SK-N-SH (cell line): ENCODE results near the gene PRELP. TPM values are rescaled to one million over a fixed set of nuclear protein-coding genes. Genes with fewer than 3 reads are reported as not detected.

Experiments
- CTCF ChIA-PET: fragments of 300-600, 350-600 bp; formaldehyde crosslinking; extraction: SDS; loops from one replicate; lab custom pipeline; 2021; lab: Yijun Ruan, JAX
- POLR2A ChIA-PET: fragments of 350-600 bp; sonication (Branson Sonifier 250); formaldehyde crosslinking; extraction: SDS; loops from one replicate; lab custom pipeline; 2020; ENCODE audit warnings: antibody characterized with exemption, inconsistent platforms; lab: Yijun Ruan, JAX
- DNase-seq: peaks from one replicate; pipeline ENCODE4 v3.0.0; 2012
- H2AFZ ChIP-seq: fragments of 200-600 bp; sonication (generic); 2 replicates; pipeline ENCODE4 v1.8.1; 2016; ENCODE audit warnings: antibody characterized with exemption, mild to moderate bottlenecking, low read depth
- H3F3A ChIP-seq: fragments of 200-600 bp; sonication (generic); replicated peaks from 2 replicates; pipeline ENCODE3; 2016; ENCODE audit warnings: antibody characterized with exemption, mild to moderate bottlenecking; ENCODE audit not compliant: insufficient read depth
- H3K27ac ChIP-seq, 2 experiments: fragments of 200-500 bp in 1 of 2; fragments of 200-600 bp in 1 of 2; sonication (Bioruptor generic) in 1 of 2; sonication (generic), shearing (Covaris generic) in 1 of 2; 2 replicates each; pipeline versions ENCODE4 v1.5.1 to v1.6.1; 2014 to 2016; ENCODE audit warnings: low read depth in 2 of 2, inconsistent platforms in 1 of 2, low read length in 1 of 2, mild to moderate bottlenecking in 1 of 2, mixed read lengths in 1 of 2
- H3K27me3 ChIP-seq: fragments of 200-600 bp; sonication (generic), shearing (Covaris generic); 2 replicates; pipeline ENCODE4 v1.6.1; 2016; ENCODE audit warnings: mixed run types; ENCODE audit not compliant: insufficient read depth
- H3K36me3 ChIP-seq, 2 experiments: fragments of 200-500 bp in 1 of 2; fragments of 200-600 bp in 1 of 2; sonication (Bioruptor generic) in 1 of 2; sonication (generic) in 1 of 2; replicated peaks in 1 of 2; 2 replicates each; pipeline versions ENCODE3 to v1.5.1; 2014 to 2016; ENCODE audit warnings: low read length in 1 of 2, mild to moderate bottlenecking in 1 of 2; ENCODE audit not compliant: insufficient read depth in 2 of 2, control insufficient read depth in 1 of 2
- H3K4me1 ChIP-seq, 2 experiments: fragments of 200-500 bp in 1 of 2; fragments of 200-600 bp in 1 of 2; sonication (Bioruptor generic) in 1 of 2; sonication (generic), shearing (Covaris generic) in 1 of 2; 2 replicates each; pipeline versions ENCODE4 v1.5.1 to v1.6.1; 2014 to 2016; ENCODE audit warnings: low read depth in 1 of 2, low read length in 1 of 2, mixed run types in 1 of 2; ENCODE audit not compliant: insufficient read depth in 2 of 2, control insufficient read depth in 1 of 2
- H3K4me2 ChIP-seq: fragments of 200-600 bp; sonication (generic), shearing (Covaris generic); 2 replicates; pipeline ENCODE4 v1.6.1; 2017; ENCODE audit warnings: mixed run types
- H3K4me3 ChIP-seq, 2 experiments: fragments of 200-500 bp in 1 of 2; fragments of 200-600 bp in 1 of 2; sonication (Bioruptor generic) in 1 of 2; sonication (generic), shearing (Covaris generic) in 1 of 2; 2 replicates each; pipeline versions ENCODE4 v1.5.1 to v1.8.1; 2014 to 2016; ENCODE audit warnings: low read depth in 2 of 2, inconsistent platforms in 1 of 2, low read length in 1 of 2, mild to moderate bottlenecking in 1 of 2, mixed read lengths in 1 of 2, moderate library complexity in 1 of 2
- H3K79me2 ChIP-seq: fragments of 200-600 bp; sonication (generic); 2 replicates; pipeline ENCODE4 v1.8.1; 2017; ENCODE audit warnings: mild to moderate bottlenecking; ENCODE audit not compliant: insufficient read depth
- H3K9ac ChIP-seq: fragments of 200-600 bp; sonication (generic); 2 replicates; pipeline ENCODE4 v1.6.1; 2017; ENCODE audit warnings: mixed run types
- H3K9me2 ChIP-seq: fragments of 200-600 bp; sonication (generic); 2 replicates; pipeline ENCODE4 v1.6.1; 2017; ENCODE audit warnings: mixed run types
- H3K9me3 ChIP-seq: fragments of 200-600 bp; sonication (generic); 2 replicates; pipeline ENCODE4 v1.6.1; 2017; ENCODE audit warnings: mixed run types, mild to moderate bottlenecking, moderate library complexity
- H4K20me1 ChIP-seq: fragments of 200-600 bp; sonication (generic); 2 replicates; pipeline ENCODE4 v1.6.1; 2017; ENCODE audit warnings: mild to moderate bottlenecking, mixed run types; ENCODE audit not compliant: insufficient read depth
- CHD2 ChIP-seq: fragments of 150-350 bp; IDR thresholded peaks from 2 replicates; pipeline ENCODE4 v1.6.1; 2018; ENCODE audit warnings: low read length; ENCODE audit not compliant: partially characterized antibody
- CTCF ChIP-seq: fragments of 200-600 bp; sonication (generic); IDR thresholded peaks from 2 replicates; pipeline ENCODE4 v1.6.1; 2017; ENCODE audit warnings: antibody characterized with exemption, mild to moderate bottlenecking, moderate library complexity
- EP300 ChIP-seq, 2 experiments: IDR thresholded peaks; 2 replicates each; pipeline versions ENCODE4 v1.4.0 to v1.6.1; 2012; ENCODE audit warnings: borderline replicate concordance in 1 of 2, low read depth in 1 of 2, low read length in 1 of 2
- EZH2phosphoT487 ChIP-seq: fragments of 200-600 bp; sonication (generic); IDR thresholded peaks from 2 replicates; pipeline ENCODE4 v1.6.1; 2017; ENCODE audit warnings: low read depth, mixed run types, mild to moderate bottlenecking, antibody characterized with exemption, moderate library complexity, borderline replicate concordance
- FOSL2 ChIP-seq: IDR thresholded peaks from 2 replicates; pipeline ENCODE4 v1.4.0; 2012; ENCODE audit warnings: low read depth, mild to moderate bottlenecking, moderate library complexity, borderline replicate concordance
- FOXJ3 ChIP-seq: sonication (generic); formaldehyde crosslinking; IDR thresholded peaks from 2 replicates; pipeline ENCODE4 v1.5.1; 2020; ENCODE audit warnings: mild to moderate bottlenecking, missing genetic modification reagents
- FOXM1 ChIP-seq: IDR thresholded peaks from 2 replicates; pipeline ENCODE4 v1.4.0; 2012; ENCODE audit warnings: low read depth, mild to moderate bottlenecking
- GATA2 ChIP-seq: sonication (generic); formaldehyde crosslinking; IDR thresholded peaks from 2 replicates; pipeline ENCODE4 v1.5.0; 2020; ENCODE audit warnings: mild to moderate bottlenecking, missing genetic modification reagents
- JUND ChIP-seq: IDR thresholded peaks from 2 replicates; pipeline ENCODE4 v1.4.0; 2012
- MEF2A ChIP-seq: IDR thresholded peaks from 2 replicates; pipeline ENCODE4 v1.4.0; 2012; ENCODE audit warnings: low read depth, borderline replicate concordance
- MXI1 ChIP-seq: IDR thresholded peaks from 2 replicates; pipeline ENCODE4 v1.6.1; 2012; ENCODE audit warnings: mild to moderate bottlenecking, low read depth, low read length, improper control_type of control experiment
- NFIC ChIP-seq: IDR thresholded peaks from 2 replicates; pipeline ENCODE4 v1.4.0; 2012; ENCODE audit warnings: borderline replicate concordance
- POLR2AphosphoS5 ChIP-seq: IDR thresholded peaks from 2 replicates; pipeline ENCODE4 v1.6.1; 2012; ENCODE audit warnings: low read depth, low read length
- RAD21 ChIP-seq: IDR thresholded peaks from 2 replicates; pipeline ENCODE4 v1.6.1; 2012; ENCODE audit warnings: mild to moderate bottlenecking, low read length
- RFX5 ChIP-seq: IDR thresholded peaks from 2 replicates; pipeline ENCODE4 v1.6.1; 2012; ENCODE audit warnings: mild to moderate bottlenecking, improper control_type of control experiment, low read length
- SIN3A ChIP-seq: IDR thresholded peaks from 2 replicates; pipeline ENCODE4 v1.6.1; 2012; ENCODE audit warnings: low read depth, mild to moderate bottlenecking, low read length, moderate library complexity, borderline replicate concordance
- TCF12 ChIP-seq: IDR thresholded peaks from 2 replicates; pipeline ENCODE4 v1.4.0; 2012
- USF1 ChIP-seq: IDR thresholded peaks from 2 replicates; pipeline ENCODE4 v1.4.0; 2012; ENCODE audit warnings: low read depth, borderline replicate concordance
- USF2 ChIP-seq: fragments of 150-350 bp; IDR thresholded peaks from 2 replicates; pipeline ENCODE4 v1.6.1; 2017; ENCODE audit warnings: antibody characterized with exemption, low read length, low read depth, borderline replicate concordance
- WGBS: methylation state at CpG from one replicate; pipeline ENCODE4 v1.1.6; 2017; ENCODE audit warnings: low lambda C conversion rate; 5-methylcytosine and 5-hydroxymethylcytosine counted together
- polyA plus RNA-seq, 3 experiments: library from polyadenylated mRNA; depleted of rRNA; stranded (reverse); fragments of >200 nt; gene quantifications; 2 replicates each; pipeline ENCODE4 v1.2.3, GENCODE V29; 2012

The PRELP gene
- polyA plus RNA-seq, 1 of the 3 experiments (the other 2 are of a cell fraction), result 0.48 TPM

- peaks cover 5% of the 10 kb centered on the region for H3F3A ChIP-seq
- no peak overlapping the region for H3K4me3 ChIP-seq
- no peaks in the 10 kb centered on the region for H3K27me3 ChIP-seq
- CTCF ChIA-PET, result no interaction called here
- no peak overlapping the region for H3K4me2 ChIP-seq
- POLR2A ChIA-PET, result no interaction called here
- H3K36me3 ChIP-seq, result no peaks in the 10 kb centered on the region
- peaks cover 4 to 5% of the 10 kb centered on the region in 2 experiments; a peak in 2 of 4 replicates for H3K4me1 ChIP-seq
- H3K79me2 ChIP-seq, result no peaks in the 10 kb centered on the region
- H4K20me1 ChIP-seq, result no peaks in the 10 kb centered on the region
- no peak overlapping the region for H2AFZ ChIP-seq
- H3K9me3 ChIP-seq, result no peaks in the 10 kb centered on the region
- H3K27ac ChIP-seq, result no peak overlapping the region
- no peak for DNase-seq
- no peak overlapping the region for H3K9ac ChIP-seq
- H3K9me2 ChIP-seq, result no peaks in the 10 kb centered on the region
- TF ChIP-seq RFX5, result no peak
- no peak for TF ChIP-seq EP300 (IDR thresholded peaks at IDR 0.05; ENCODE audit: borderline replicate concordance in 1 of 2, low read depth in 1 of 2, low read length in 1 of 2)
- TF ChIP-seq FOSL2, result no peak
- TF ChIP-seq SIN3A, result no peak
- no peak for TF ChIP-seq MEF2A
- TF ChIP-seq GATA2 (CRISPR knock-in tag), result no peak
- TF ChIP-seq USF1, result no peak
- no peak for TF ChIP-seq RAD21
- TF ChIP-seq POLR2AphosphoS5, result no peak
- no peak for TF ChIP-seq TCF12
- no peak for TF ChIP-seq MXI1
- TF ChIP-seq EZH2phosphoT487, result no peak
Measured at GRCh38 chr1:203527013-203527412, 51.4 kb downstream of the PRELP start.

GRCh38 chr1:203528063-203528462 lies 52.5 kb downstream of the PRELP start:
- Histone ChIP-seq H3K9me2 (no peaks in the 10 kb centered on the region), H3K4me1 (no peaks in the 10 kb centered on the region), H3K4me2 (no peak overlapping the region), H3F3A (peaks cover 8% of the 10 kb centered on the region), H3K79me2 (no peaks in the 10 kb centered on the region), H3K27me3 (no peaks in the 10 kb centered on the region), H3K36me3 (no peaks in the 10 kb centered on the region), H4K20me1 (no peaks in the 10 kb centered on the region), H3K4me3 (no peak overlapping the region), H3K9ac (no peak overlapping the region), H3K9me3 (no peaks in the 10 kb centered on the region), H2AFZ (no peak overlapping the region), H3K27ac (no peak overlapping the region)
- TF ChIP-seq FOXJ3 (CRISPR knock-in tag) (no peak), USF2 (no peak), CHD2 (no peak), USF1 (no peak), CTCF (peak; percentile 21; the same call in 1 of the 2 replicates), NFIC (no peak), JUND (no peak), FOXM1 (no peak)
- CTCF ChIA-PET, result interaction anchor here (0.9 kb wide), 1 partner anchor 174 kb away, joined by 3 read pairs; no protein-coding TSS in a partner anchor
- WGBS, result 81% methylated on average over 3 of the region's 3 CpGs
- POLR2A ChIA-PET, result no interaction called here
- no peak for DNase-seq
